Lower lobe of right lung (tissue), 2 donors: ENCODE data around the gene LSM10. TPM values are rescaled to one million over a fixed set of nuclear protein-coding genes. Genes with fewer than 3 reads are reported as not detected.

ENCODE experiments used
- ATAC-seq, 2 donors: fragments of 200-7000 bp; cut with Tn5 transposase; one replicate each; pipeline ENCODE4 v1.9.1; 2020 to 2022; ENCODE audit warnings: mild to moderate bottlenecking in 2 of 2, moderate library complexity in 2 of 2
- DNase-seq: peaks from one replicate; pipeline ENCODE4 v3.0.0-alpha.2; 2020
- H3K27ac ChIP-seq: fragments of 200-600 bp; one replicate; pipeline ENCODE4 v1.8.0; 2022
- H3K27me3 ChIP-seq: fragments of 200-600 bp; one replicate; pipeline ENCODE4 v1.8.0; 2022; ENCODE audit warnings: low read depth
- H3K36me3 ChIP-seq: fragments of 200-600 bp; one replicate; pipeline ENCODE4 v1.8.0; 2022; ENCODE audit warnings: mild to moderate bottlenecking
- H3K4me1 ChIP-seq: fragments of 200-600 bp; one replicate; pipeline ENCODE4 v1.8.0; 2022
- H3K4me3 ChIP-seq: fragments of 200-600 bp; one replicate; pipeline ENCODE4 v1.8.0; 2022; ENCODE audit warnings: mild to moderate bottlenecking
- H3K9me3 ChIP-seq: fragments of 200-600 bp; one replicate; pipeline ENCODE4 v1.8.0; 2022
- intact Hi-C: fragments of 100-400 bp; cut with DNase I; formaldehyde crosslinking; loops from one replicate; pipeline ENCODE4 v1.11.0; 2022
- total RNA-seq: library from RNA; stranded (reverse); fragmentation: NEBNext Ultra II Directional; extraction: Animal tissue kit (Norgen Biotek cat#: 25700); gene quantifications from one replicate; pipeline ENCODE4 v1.2.1, GENCODE V29; 2021
- TF ChIP-seq, protein P1 (sequence below): fragments of 200-600 bp; IDR thresholded peaks from one replicate; pipeline ENCODE4 v1.8.0; 2022; ENCODE audit warnings: antibody characterized with exemption, mild to moderate bottlenecking
- donor health status: DM: no; HTN: yes; CAD: no; lungs with severe emphysema.

LSM10 gene
- total RNA-seq, 1 donor from 2014 or later: 44.5 TPM

DNA sequence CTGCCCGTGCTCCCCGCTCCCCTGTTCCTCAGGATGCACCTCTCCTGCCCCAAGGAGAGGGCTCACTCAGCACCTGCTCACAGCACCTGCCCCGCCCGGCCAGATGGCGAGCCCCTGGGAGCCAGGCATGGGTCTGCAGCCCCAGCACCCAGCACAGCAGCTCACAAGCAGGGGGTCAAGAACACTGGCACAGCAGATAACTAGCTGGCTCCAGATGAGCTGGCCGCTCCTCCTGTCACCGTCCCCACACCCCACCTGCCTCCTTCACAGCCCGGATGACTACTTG lies 53.4 kb downstream of the LSM10 start:
- Histone ChIP-seq H3K36me3 (peaks cover 91% of the 10 kb centered on the region), H3K9me3 (no peaks in the 10 kb centered on the region), H3K27me3 (no peaks in the 10 kb centered on the region), H3K27ac (no peak overlapping the region), H3K4me1 (peaks cover 11% of the 10 kb centered on the region), H3K4me3 (no peak overlapping the region)
- TF ChIP-seq, protein P1, sequence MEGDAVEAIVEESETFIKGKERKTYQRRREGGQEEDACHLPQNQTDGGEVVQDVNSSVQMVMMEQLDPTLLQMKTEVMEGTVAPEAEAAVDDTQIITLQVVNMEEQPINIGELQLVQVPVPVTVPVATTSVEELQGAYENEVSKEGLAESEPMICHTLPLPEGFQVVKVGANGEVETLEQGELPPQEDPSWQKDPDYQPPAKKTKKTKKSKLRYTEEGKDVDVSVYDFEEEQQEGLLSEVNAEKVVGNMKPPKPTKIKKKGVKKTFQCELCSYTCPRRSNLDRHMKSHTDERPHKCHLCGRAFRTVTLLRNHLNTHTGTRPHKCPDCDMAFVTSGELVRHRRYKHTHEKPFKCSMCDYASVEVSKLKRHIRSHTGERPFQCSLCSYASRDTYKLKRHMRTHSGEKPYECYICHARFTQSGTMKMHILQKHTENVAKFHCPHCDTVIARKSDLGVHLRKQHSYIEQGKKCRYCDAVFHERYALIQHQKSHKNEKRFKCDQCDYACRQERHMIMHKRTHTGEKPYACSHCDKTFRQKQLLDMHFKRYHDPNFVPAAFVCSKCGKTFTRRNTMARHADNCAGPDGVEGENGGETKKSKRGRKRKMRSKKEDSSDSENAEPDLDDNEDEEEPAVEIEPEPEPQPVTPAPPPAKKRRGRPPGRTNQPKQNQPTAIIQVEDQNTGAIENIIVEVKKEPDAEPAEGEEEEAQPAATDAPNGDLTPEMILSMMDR: no peak
- ATAC-seq (no peak), DNase-seq (no peak)
- intact Hi-C loops: loop anchor here (5.0 kb wide), 1 partner anchor 78 kb away; no protein-coding TSS in a partner anchor

DNA sequence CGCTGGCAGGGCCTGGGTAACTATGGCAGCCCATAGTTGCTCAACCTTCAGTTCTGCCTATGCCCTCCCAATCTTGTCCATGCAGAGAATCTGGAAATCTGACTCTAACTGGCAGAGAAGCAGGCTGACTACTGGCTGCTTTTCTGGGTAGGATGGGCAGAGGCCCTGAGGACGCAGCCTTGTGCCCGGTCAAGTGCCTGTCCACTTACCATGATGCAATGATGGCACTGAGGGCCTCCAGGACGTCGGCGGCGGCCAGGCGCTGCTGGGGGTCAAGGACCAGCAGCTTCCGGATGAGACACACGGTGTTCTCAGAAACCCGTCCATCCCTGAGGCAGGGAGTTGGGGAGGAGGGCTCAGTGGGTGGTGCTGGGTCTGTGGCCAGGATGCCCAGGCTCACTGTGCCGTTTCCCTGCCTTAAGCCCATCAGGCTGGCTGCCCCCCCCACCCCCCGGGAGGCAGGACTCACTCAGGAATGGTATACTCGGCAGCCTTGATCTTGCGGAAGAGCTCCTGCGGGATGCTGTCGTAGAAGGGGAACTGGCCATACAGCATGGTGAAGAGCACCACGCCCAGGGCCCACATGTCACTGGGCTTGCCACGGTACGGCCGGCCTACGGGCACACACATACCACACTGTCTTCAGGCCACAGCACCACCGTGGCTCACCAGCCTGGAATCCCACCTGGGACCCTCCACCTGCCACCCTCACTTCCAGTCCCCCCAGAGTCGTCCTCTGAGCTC lies 53.9 kb downstream of the LSM10 start:
- Histone ChIP-seq H3K27me3 (no peaks in the 10 kb centered on the region), H3K4me3 (no peak overlapping the region), H3K27ac (no peak overlapping the region), H3K36me3 (peaks cover 88% of the 10 kb centered on the region), H3K4me1 (peaks cover 12% of the 10 kb centered on the region), H3K9me3 (no peaks in the 10 kb centered on the region)
- intact Hi-C loops: loop anchor here (5.0 kb wide), 1 partner anchor 78 kb away; no protein-coding TSS in a partner anchor
- DNase-seq (no peak), ATAC-seq (no peak)
- TF ChIP-seq, protein P1: no peak

Other genes starting within 250 kb of the LSM10 start
- 60.3 TPM for gene TRAPPC3, start 248.4 kb downstream of the LSM10 start, total RNA-seq
- 120 TPM for gene MAP7D1, start 241.7 kb downstream of the LSM10 start, total RNA-seq
- gene THRAP3, start 173.5 kb downstream of the LSM10 start, total RNA-seq: 81.0 TPM
- 8.5 TPM for gene SH3D21, start 91.5 kb downstream of the LSM10 start, total RNA-seq
- gene EVA1B, start 74.3 kb downstream of the LSM10 start, total RNA-seq: 25.7 TPM
- gene STK40, start 12.0 kb downstream of the LSM10 start, total RNA-seq: 74.2 TPM
- 17.1 TPM for gene OSCP1, start 52.5 kb upstream of the LSM10 start, total RNA-seq
- 59.4 TPM for gene MRPS15, start 66.5 kb upstream of the LSM10 start, total RNA-seq
- 214 TPM for gene CSF3R, start 85.0 kb upstream of the LSM10 start, total RNA-seq